Measurements from ENCODE around the gene NECTIN1.

Gene NECTIN1

DNA sequence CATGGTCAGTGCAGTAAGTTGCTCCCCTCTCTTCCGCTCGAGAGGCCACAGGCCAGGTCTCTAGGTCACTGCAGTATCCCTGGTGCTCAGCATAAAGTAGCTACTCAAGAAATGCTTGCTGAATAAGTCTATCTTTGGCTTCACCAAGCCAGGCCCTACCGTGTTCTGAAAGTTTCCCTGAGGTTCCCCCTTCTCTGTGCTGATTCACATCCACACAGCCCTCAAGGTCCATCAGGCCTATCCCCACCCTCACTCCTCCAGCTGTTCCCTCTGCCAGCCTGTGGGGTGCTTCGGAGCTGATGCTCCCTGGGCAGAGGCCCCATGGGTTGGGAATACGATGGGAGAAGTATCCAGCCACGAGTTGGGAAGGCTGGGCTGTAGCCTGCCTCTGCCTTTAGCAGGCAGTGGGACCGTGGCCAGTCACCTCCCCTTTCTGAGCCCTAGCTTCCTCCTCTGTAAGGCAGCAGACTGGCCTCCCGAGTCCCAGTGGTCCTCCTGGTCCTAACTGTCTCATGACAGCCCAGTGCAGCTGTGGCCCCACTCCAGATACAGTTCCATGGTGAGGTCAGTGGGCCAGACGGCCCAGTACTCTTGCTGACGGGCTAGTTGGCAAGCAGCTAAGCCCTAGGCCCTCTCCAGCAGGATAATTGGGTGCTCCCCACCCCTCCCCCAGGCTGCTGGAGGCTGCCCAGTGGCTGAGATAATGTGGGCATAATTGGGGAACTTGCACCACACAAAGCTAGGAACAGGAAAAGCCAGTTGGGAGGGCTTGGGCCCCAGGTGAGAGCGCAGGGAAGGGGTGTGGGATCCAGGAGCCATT, 48.2 kb downstream of the NECTIN1 start:
- no peak for DNase-seq (ENCODE audit: low spot score)
- no peak for TF ChIP-seq CTCF (IDR thresholded peaks at IDR 0.05)
- H3K4me3 ChIP-seq, result no peak overlapping the region
- no peak overlapping the region for H3K27ac ChIP-seq

- no peak for TF ChIP-seq CTCF (IDR thresholded peaks at IDR 0.05)
- H3K27ac ChIP-seq, result no peak overlapping the region
Observed at GRCh38 chr11:119679346-119679745, 49.7 kb downstream of the NECTIN1 start.

DNA sequence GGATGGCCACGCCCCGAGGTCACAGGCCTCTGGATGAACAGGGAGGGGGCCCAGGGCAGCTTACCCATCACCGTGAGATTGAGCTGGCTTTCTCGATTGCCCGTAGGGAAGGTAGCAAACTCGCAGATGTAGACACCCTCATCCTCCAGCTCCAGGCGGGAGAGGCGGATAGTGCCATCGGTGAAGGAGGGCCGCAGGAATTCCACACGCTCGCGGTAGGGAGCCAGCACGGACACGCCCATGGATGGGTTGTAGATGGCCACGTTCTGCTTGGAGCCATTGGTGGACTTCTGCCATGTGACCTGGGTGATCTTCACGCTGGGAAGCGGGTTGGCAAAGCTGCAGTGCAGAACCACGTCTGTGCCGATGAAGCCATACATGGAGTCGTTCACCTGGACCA, 50.6 kb downstream of the NECTIN1 start:
- no peak overlapping the region for H3K27ac ChIP-seq
- DNase-seq (ENCODE audit: low spot score), result no peak

More at GRCh38 chr11:119679346-119679745, 49.7 kb downstream of the NECTIN1 start:
- H3K4me3 ChIP-seq, result no peak overlapping the region
- DNase-seq (ENCODE audit: low spot score), result no peak

DNA sequence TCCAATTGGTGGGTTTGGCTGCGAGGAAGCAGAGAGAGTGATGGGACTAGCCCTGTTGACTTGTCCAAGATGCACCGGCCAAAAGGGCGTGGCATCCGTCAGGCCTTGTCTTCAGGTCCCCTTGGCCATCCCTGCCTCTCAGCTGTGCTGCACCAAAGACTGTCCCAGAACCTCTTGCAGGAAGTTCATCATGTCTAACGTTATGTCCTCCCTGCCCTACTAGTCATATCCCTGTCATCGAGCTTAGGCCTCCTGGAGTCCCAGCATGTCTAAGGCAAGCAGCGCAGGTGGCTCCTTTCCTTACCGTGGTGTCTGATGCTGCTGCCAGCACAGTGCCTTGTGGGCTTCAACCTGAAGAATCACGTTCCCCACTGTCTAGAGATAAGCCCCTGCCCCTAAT, 51.2 kb downstream of the NECTIN1 start:
- H3K27ac ChIP-seq, result no peak overlapping the region
- TF ChIP-seq CTCF (IDR thresholded peaks at IDR 0.05), result no peak
- no peak overlapping the region for H3K4me3 ChIP-seq
- no peak for DNase-seq (ENCODE audit: low spot score)

More for the DNA sequence above, 50.6 kb downstream of the NECTIN1 start:
- TF ChIP-seq CTCF (IDR thresholded peaks at IDR 0.05), result no peak
- H3K4me3 ChIP-seq, result no peak overlapping the region

DNA sequence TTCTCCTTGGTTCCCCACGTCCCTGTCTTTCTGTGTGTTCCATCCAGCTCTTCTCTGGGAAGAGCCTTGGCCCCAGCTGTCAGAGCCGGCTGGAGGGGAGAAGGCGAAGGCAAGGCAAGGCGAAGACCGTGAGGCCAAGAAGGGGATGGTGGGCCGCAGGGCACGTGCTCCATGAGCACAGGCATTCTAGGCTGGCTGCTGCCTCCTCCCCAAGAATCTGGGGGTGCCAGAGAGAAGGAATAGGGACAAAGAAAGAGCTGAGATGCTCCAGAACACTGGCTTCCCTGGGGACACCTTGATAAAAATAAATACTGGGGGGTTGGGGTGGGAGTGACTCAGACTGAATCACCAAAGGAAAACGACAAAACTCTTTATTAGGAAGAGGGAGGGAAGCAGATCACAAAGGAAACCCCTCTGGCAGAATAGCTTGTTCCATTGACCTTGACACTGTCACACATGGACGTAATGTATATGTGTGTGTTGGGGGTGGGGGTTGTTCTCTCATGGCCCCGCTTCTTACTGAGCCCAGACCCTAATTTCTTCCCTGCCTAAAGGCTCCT, 52.5 kb downstream of the NECTIN1 start:
- Histone ChIP-seq H3K27ac (no peak overlapping the region), H3K4me3 (no peak overlapping the region)
- TF ChIP-seq CTCF (IDR thresholded peaks at IDR 0.05), result no peak
- DNase-seq (ENCODE audit: low spot score), result no peak

GRCh38 chr11:119673759-119674336, 55.2 kb downstream of the NECTIN1 start:
- no peak for TF ChIP-seq CTCF (IDR thresholded peaks at IDR 0.05)
- Histone ChIP-seq H3K27ac (no peak overlapping the region), H3K4me3 (no peak overlapping the region)
- no peak for DNase-seq (ENCODE audit: low spot score)

All from coronary artery (tissue), 2 donors.